Parathyroid adenoma (tissue), 2 donors: Measurements from ENCODE around the gene SPATA4.

Experiments
- H2AFZ ChIP-seq: fragments of 300-600 bp; sonication (generic); one replicate; pipeline ENCODE4 v1.7.0; 2017; ENCODE audit warnings: antibody characterized with exemption, mild to moderate bottlenecking
- H3K27ac ChIP-seq: fragments of 300-600 bp; sonication (generic); one replicate; pipeline ENCODE4 v1.7.0; 2017
- H3K27me3 ChIP-seq: fragments of 300-600 bp; sonication (generic); one replicate; pipeline ENCODE4 v1.7.0; 2017; ENCODE audit warnings: low read length; ENCODE audit not compliant: control insufficient read depth, insufficient read depth
- H3K36me3 ChIP-seq: fragments of 300-600 bp; sonication (generic); one replicate; pipeline ENCODE4 v1.7.0; 2017; ENCODE audit warnings: low read length; ENCODE audit not compliant: control insufficient read depth, insufficient read depth
- H3K4me1 ChIP-seq: fragments of 300-600 bp; sonication (generic); one replicate; pipeline ENCODE4 v1.7.0; 2017; ENCODE audit warnings: control low read depth
- H3K4me2 ChIP-seq: fragments of 300-600 bp; sonication (generic); one replicate; pipeline ENCODE4 v1.7.0; 2017; ENCODE audit warnings: low read length
- H3K4me3 ChIP-seq: fragments of 300-600 bp; sonication (generic); one replicate; pipeline ENCODE4 v1.7.0; 2017; ENCODE audit warnings: low read depth, low read length
- H3K79me2 ChIP-seq: fragments of 300-600 bp; sonication (generic); one replicate; pipeline ENCODE4 v1.7.0; 2017; ENCODE audit warnings: control low read depth
- H3K9ac ChIP-seq: fragments of 300-600 bp; sonication (generic); one replicate; pipeline ENCODE4 v1.7.0; 2017; ENCODE audit warnings: mild to moderate bottlenecking
- H3K9me3 ChIP-seq: fragments of 300-600 bp; sonication (generic); one replicate; pipeline ENCODE4 v1.7.0; 2017; ENCODE audit warnings: low read length; ENCODE audit not compliant: control insufficient read depth
- TF ChIP-seq, protein P1 (sequence below): fragments of 300-600 bp; sonication (generic); IDR thresholded peaks from one replicate; pipeline ENCODE4 v1.7.0; 2017; ENCODE audit warnings: antibody characterized with exemption, mild to moderate bottlenecking
- donor health status: primary hyperparathyroidism.

Gene SPATA4

DNA sequence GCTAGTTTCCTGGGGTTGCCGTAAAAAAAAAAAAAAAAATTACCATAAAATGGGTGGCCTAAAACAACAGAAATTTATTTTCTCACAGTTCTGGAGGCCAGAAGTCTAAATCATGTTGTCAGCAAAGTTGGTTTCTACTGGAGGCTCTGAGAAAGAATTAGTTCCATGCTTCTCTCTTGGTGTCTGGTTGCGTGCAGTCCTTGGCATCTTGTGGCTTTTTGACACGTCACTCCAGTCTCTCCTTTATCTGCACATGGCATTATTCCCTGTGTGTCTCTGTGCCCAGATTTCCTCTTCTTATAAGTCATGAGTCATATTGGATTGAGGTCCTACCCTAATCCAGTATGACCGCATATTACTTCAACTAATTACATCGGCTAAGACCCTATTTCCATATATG, 38.7 kb downstream of the SPATA4 start:
- Histone ChIP-seq H3K9me3 (no peaks in the 10 kb centered on the region), H3K9ac (no peak overlapping the region), H3K4me1 (no peaks in the 10 kb centered on the region), H3K79me2 (no peaks in the 10 kb centered on the region), H3K4me3 (no peak overlapping the region), H3K36me3 (no peaks in the 10 kb centered on the region), H3K4me2 (no peak overlapping the region), H2AFZ (no peak overlapping the region), H3K27ac (no peak overlapping the region), H3K27me3 (no peaks in the 10 kb centered on the region)
- TF ChIP-seq, protein P1, sequence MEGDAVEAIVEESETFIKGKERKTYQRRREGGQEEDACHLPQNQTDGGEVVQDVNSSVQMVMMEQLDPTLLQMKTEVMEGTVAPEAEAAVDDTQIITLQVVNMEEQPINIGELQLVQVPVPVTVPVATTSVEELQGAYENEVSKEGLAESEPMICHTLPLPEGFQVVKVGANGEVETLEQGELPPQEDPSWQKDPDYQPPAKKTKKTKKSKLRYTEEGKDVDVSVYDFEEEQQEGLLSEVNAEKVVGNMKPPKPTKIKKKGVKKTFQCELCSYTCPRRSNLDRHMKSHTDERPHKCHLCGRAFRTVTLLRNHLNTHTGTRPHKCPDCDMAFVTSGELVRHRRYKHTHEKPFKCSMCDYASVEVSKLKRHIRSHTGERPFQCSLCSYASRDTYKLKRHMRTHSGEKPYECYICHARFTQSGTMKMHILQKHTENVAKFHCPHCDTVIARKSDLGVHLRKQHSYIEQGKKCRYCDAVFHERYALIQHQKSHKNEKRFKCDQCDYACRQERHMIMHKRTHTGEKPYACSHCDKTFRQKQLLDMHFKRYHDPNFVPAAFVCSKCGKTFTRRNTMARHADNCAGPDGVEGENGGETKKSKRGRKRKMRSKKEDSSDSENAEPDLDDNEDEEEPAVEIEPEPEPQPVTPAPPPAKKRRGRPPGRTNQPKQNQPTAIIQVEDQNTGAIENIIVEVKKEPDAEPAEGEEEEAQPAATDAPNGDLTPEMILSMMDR: no peak

DNA sequence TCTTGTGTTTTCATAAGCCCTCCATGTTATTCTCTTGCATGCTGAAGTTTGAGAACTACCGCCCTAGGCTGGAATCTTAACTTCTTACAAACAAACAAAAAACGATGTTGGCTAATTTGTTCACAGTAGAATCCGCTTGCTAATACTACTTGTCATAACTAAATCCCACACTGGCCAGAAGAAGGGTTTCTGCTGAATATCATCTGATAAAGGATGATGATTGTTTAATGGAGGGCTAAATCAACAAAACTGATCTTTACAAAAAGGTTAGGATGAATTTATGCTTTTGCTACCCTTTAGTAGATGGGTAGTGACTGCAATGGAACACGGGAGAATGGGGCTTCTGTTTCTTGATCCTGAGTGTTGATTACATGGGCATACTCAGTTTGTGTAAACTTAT, 42.3 kb downstream of the SPATA4 start:
- no peak overlapping the region for H3K27ac ChIP-seq
- H3K9ac ChIP-seq: no peak overlapping the region
- H3K36me3 ChIP-seq: no peaks in the 10 kb centered on the region
- H3K4me3 ChIP-seq: no peak overlapping the region
- no peak overlapping the region for H3K4me2 ChIP-seq
- no peaks in the 10 kb centered on the region for H3K79me2 ChIP-seq
- TF ChIP-seq, protein P1: no peak
- no peaks in the 10 kb centered on the region for H3K27me3 ChIP-seq
- no peaks in the 10 kb centered on the region for H3K9me3 ChIP-seq
- no peak overlapping the region for H2AFZ ChIP-seq
- no peaks in the 10 kb centered on the region for H3K4me1 ChIP-seq

DNA sequence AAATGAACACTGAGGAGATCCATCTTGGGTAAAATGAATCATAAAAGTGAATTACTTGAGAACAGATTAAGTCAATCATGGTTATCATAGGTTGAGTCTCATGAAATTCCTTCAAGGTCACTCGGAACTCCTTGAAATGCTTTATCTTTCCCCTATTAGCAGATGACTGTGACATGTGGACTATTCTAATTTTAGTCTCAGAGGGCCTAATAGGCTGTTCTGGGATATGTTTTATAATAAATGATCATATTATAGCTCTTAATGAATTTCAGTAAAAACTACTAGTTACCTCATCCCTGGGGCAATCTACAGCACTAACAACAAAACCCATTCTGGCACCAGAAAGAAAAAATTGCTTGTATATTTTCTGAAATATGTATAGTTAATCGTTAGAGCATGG, 44.7 kb downstream of the SPATA4 start:
- H3K9ac ChIP-seq: no peak overlapping the region
- no peak overlapping the region for H3K4me2 ChIP-seq
- TF ChIP-seq, protein P1: no peak
- H3K4me3 ChIP-seq: no peak overlapping the region
- no peaks in the 10 kb centered on the region for H3K4me1 ChIP-seq
- no peaks in the 10 kb centered on the region for H3K27me3 ChIP-seq
- no peaks in the 10 kb centered on the region for H3K79me2 ChIP-seq
- H3K9me3 ChIP-seq: no peaks in the 10 kb centered on the region
- H2AFZ ChIP-seq: no peak overlapping the region
- H3K27ac ChIP-seq: no peak overlapping the region
- no peaks in the 10 kb centered on the region for H3K36me3 ChIP-seq

DNA sequence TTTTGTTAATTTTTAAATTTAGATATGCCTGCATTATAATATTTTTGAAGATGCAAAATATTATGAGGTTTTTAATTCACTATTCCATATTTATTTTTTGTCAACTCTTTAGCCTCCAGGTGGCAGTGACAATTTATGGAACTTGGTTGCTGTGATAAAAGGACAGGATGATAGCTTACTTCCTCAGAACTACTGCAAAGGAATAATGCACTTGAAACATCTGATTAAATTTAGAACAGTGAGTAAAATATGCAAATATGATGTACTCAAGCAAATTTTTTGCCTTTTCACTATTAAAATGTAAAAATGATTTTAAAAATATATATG, 45.1 kb downstream of the SPATA4 start:
- no peak overlapping the region for H3K4me2 ChIP-seq
- no peaks in the 10 kb centered on the region for H3K27me3 ChIP-seq
- H3K9ac ChIP-seq: no peak overlapping the region
- H3K4me3 ChIP-seq: no peak overlapping the region
- H3K36me3 ChIP-seq: no peaks in the 10 kb centered on the region
- TF ChIP-seq, protein P1: no peak
- no peaks in the 10 kb centered on the region for H3K79me2 ChIP-seq
- H3K27ac ChIP-seq: no peak overlapping the region
- H2AFZ ChIP-seq: no peak overlapping the region
- no peaks in the 10 kb centered on the region for H3K9me3 ChIP-seq
- H3K4me1 ChIP-seq: no peaks in the 10 kb centered on the region

DNA sequence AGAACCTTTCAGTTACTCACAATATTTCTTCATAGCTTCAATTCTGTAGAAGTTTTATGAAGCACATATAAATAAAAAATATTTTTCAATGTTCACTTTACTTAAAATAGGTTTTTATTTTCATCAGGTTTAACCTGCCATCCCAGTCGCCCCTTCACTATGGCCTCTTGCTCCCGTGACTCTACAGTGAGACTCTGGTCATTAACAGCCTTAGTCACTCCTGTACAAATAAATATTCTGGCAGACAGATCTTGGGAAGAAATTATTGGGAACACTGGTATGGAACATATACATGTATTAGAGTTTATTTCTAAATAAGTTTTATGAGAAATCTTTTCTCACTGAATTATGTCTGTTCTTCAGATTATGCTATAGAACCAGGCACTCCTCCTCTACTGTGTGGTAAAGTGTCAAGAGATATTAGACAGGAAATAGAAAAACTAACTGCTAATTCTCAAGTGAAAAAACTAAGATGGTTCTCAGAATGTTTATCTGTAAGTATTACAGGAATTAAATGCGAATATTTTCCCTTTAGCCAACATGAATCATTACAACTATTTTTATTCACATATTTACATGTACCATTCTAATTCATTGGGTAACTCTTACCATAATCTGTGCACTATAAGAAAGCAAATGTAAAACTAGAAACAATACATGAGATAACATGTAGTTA, 45.6 kb downstream of the SPATA4 start:
- no peak overlapping the region for H3K27ac ChIP-seq
- no peak overlapping the region for H2AFZ ChIP-seq
- no peaks in the 10 kb centered on the region for H3K36me3 ChIP-seq
- H3K9ac ChIP-seq: no peak overlapping the region
- TF ChIP-seq, protein P1: no peak
- no peaks in the 10 kb centered on the region for H3K4me1 ChIP-seq
- H3K4me3 ChIP-seq: no peak overlapping the region
- no peaks in the 10 kb centered on the region for H3K9me3 ChIP-seq
- no peaks in the 10 kb centered on the region for H3K27me3 ChIP-seq
- H3K4me2 ChIP-seq: no peak overlapping the region
- H3K79me2 ChIP-seq: no peaks in the 10 kb centered on the region
